GM12892 (cell line): ENCODE measurements around the gene PCCB.

ENCODE experiments used
- POLR2A ChIP-seq: IDR thresholded peaks from 2 replicates; pipeline ENCODE4 v1.6.1; 2011; ENCODE audit warnings: low read depth, low read length, control low read depth
- POLR2AphosphoS5 ChIP-seq: IDR thresholded peaks from 2 replicates; pipeline ENCODE4 v1.6.1; 2011; ENCODE audit warnings: low read depth, low read length, control low read depth
- TAF1 ChIP-seq: IDR thresholded peaks from 2 replicates; pipeline ENCODE4 v1.6.1; 2011; ENCODE audit warnings: low read depth, mild to moderate bottlenecking, control low read depth, low read length, borderline replicate concordance

GRCh38 chr3:136211547-136211946, 38.6 kb upstream of the PCCB start:
- TF ChIP-seq POLR2AphosphoS5, result no peak
- TF ChIP-seq POLR2A, result no peak
- no peak for TF ChIP-seq TAF1
